Measurements from ENCODE around the gene DHCR24.
"Not testable (repeated sequence)": the region's sequence is repeated elsewhere in the genome, so short reads cannot be mapped to it uniquely, and the experiment has no call there.

Gene DHCR24

GRCh38 chr1:54886724-54887664 lies at the start of gene DHCR24:
Gene DHCR24 (minus strand): TSS chr1:54887195. CDS start chr1:54887119, 76 bp downstream.
- DNase-seq = peak; percentile 82 to 84

- DNase-seq = no peak
Observed at GRCh38 chr1:54936791-54937190, 49.8 kb upstream of the DHCR24 start.

- no peak for DNase-seq
Observed at GRCh38 chr1:54934869-54935268, 47.9 kb upstream of the DHCR24 start.

GRCh38 chr1:54934081-54934480 lies 47.1 kb upstream of the DHCR24 start:
- DNase-seq = not testable (repeated sequence)

GRCh38 chr1:54931275-54931840 lies 44.4 kb upstream of the DHCR24 start:
- DNase-seq = no peak

- no peak for DNase-seq
Observed at GRCh38 chr1:54929700-54930099, 42.7 kb upstream of the DHCR24 start.

- no peak for DNase-seq
Observed at GRCh38 chr1:54928327-54928726, 41.3 kb upstream of the DHCR24 start.

- DNase-seq = no peak
Observed at GRCh38 chr1:54927472-54928240, 40.7 kb upstream of the DHCR24 start.

- no peak for DNase-seq
Observed at GRCh38 chr1:54926970-54927369, 40.0 kb upstream of the DHCR24 start.

GRCh38 chr1:54922921-54923421 lies 36.0 kb upstream of the DHCR24 start:
- DNase-seq = no peak

- DNase-seq = no peak
Observed at GRCh38 chr1:54922040-54922761, 35.2 kb upstream of the DHCR24 start.

- DNase-seq = no peak
Observed at GRCh38 chr1:54919367-54920359, 32.7 kb upstream of the DHCR24 start.

GRCh38 chr1:54911076-54911475 lies 24.1 kb upstream of the DHCR24 start:
- not testable (repeated sequence) for DNase-seq

- DNase-seq = no peak
Observed at GRCh38 chr1:54906586-54906985, 19.6 kb upstream of the DHCR24 start.

GRCh38 chr1:54904476-54905048 lies 17.6 kb upstream of the DHCR24 start:
- DNase-seq = no peak

GRCh38 chr1:54894271-54894670 lies 7.3 kb upstream of the DHCR24 start:
- no peak for DNase-seq

- no peak for DNase-seq
Observed at GRCh38 chr1:54892586-54892985, 5.6 kb upstream of the DHCR24 start.

GRCh38 chr1:54889132-54889725 lies 2.2 kb upstream of the DHCR24 start:
- DNase-seq = no peak

GRCh38 chr1:54888080-54888733 lies 1.2 kb upstream of the DHCR24 start:
- DNase-seq = no peak

- DNase-seq = peak; percentile 23 to 25
Observed at GRCh38 chr1:54887665-54888071, 673 bp upstream of the DHCR24 start.
